HFFc6 (cell line): ENCODE data around the gene PAPPA. TPM values are rescaled to one million over a fixed set of nuclear protein-coding genes. Genes with fewer than 3 reads are reported as not detected.

Source experiments
- DNase-seq: peaks from one replicate; pipeline ENCODE4 v3.0.0-alpha.2; 2018
- H3K27ac Mint-ChIP-seq: 2 replicates; pipeline ENCODE4 v1.8.0; 2020; ENCODE audit warnings: mild to moderate bottlenecking, mixed read lengths
- H3K27me3 Mint-ChIP-seq: 2 replicates; pipeline ENCODE4 v1.8.0; 2021; ENCODE audit warnings: mild to moderate bottlenecking, moderate library complexity, mixed read lengths; ENCODE audit not compliant: insufficient read depth
- H3K36me3 Mint-ChIP-seq: 2 replicates; pipeline ENCODE4 v1.8.0; 2021; ENCODE audit warnings: low read depth, mixed read lengths
- H3K4me1 Mint-ChIP-seq: 2 replicates; pipeline ENCODE4 v1.8.0; 2020; ENCODE audit warnings: low read depth, mixed read lengths
- H3K4me3 Mint-ChIP-seq: 2 replicates; pipeline ENCODE4 v1.8.0; 2020; ENCODE audit warnings: mild to moderate bottlenecking, moderate library complexity, mixed read lengths
- H3K9me3 Mint-ChIP-seq: 2 replicates; pipeline ENCODE4 v1.8.0; 2020; ENCODE audit warnings: mild to moderate bottlenecking, mixed read lengths
- CTCF ChIP-seq: fragments of 200-600 bp; sonication (generic); IDR thresholded peaks from 2 replicates; pipeline ENCODE4 v1.5.0; 2021; ENCODE audit warnings: antibody characterized with exemption, mild to moderate bottlenecking
- total RNA-seq, 6 experiments: library from RNA; stranded (reverse); fragmentation: NEBNext Ultra II Directional; extraction: Animal tissue kit (Norgen Biotek cat#: 25700); gene quantifications; 2 replicates in 1 of 6; 3 replicates in 5 of 6; pipeline ENCODE4 v1.2.3, GENCODE V29; 2021

The PAPPA gene
- total RNA-seq, 6 experiments from 2014 or later = 8.2 to 13.2 (median 12.3) TPM

GRCh38 chr9:116360989-116361388 lies 207.4 kb downstream of the PAPPA start:
- Mint-ChIP-seq H3K36me3 (peaks cover under 1% of the 10 kb centered on the region; the same call in 1 of the 2 replicates), H3K4me1 (peaks cover 5% of the 10 kb centered on the region), H3K27ac (no peak overlapping the region), H3K4me3 (no peak overlapping the region), H3K9me3 (no peaks in the 10 kb centered on the region), H3K27me3 (peaks cover 1% of the 10 kb centered on the region; the same call in 1 of the 2 replicates)
- TF ChIP-seq CTCF = no peak
- DNase-seq = no peak

- Mint-ChIP-seq H3K27me3 (peaks cover 1% of the 10 kb centered on the region; the same call in 1 of the 2 replicates), H3K4me3 (no peak overlapping the region), H3K9me3 (no peaks in the 10 kb centered on the region), H3K27ac (no peak overlapping the region), H3K4me1 (peaks cover 5% of the 10 kb centered on the region), H3K36me3 (no peaks in the 10 kb centered on the region)
- no peak for DNase-seq
- no peak for TF ChIP-seq CTCF
Measured at GRCh38 chr9:116361547-116361946, 208.0 kb downstream of the PAPPA start.

GRCh38 chr9:116362493-116362892 lies 208.9 kb downstream of the PAPPA start:
- Mint-ChIP-seq H3K9me3 (no peaks in the 10 kb centered on the region), H3K4me3 (no peak overlapping the region), H3K4me1 (peaks cover 5% of the 10 kb centered on the region), H3K27me3 (peaks cover 1% of the 10 kb centered on the region; the same call in 1 of the 2 replicates), H3K27ac (no peak overlapping the region), H3K36me3 (no peaks in the 10 kb centered on the region)
- DNase-seq = no peak
- no peak for TF ChIP-seq CTCF

GRCh38 chr9:116365056-116365471 lies 211.5 kb downstream of the PAPPA start:
- H3K9me3 Mint-ChIP-seq = no peaks in the 10 kb centered on the region
- TF ChIP-seq CTCF = peak; percentile 42

GRCh38 chr9:116366241-116366640 lies 212.7 kb downstream of the PAPPA start:
- no peak overlapping the region for H3K4me3 Mint-ChIP-seq
- DNase-seq = no peak
- TF ChIP-seq CTCF = no peak
- H3K27ac Mint-ChIP-seq = no peak overlapping the region
- H3K4me1 Mint-ChIP-seq = no peaks in the 10 kb centered on the region
- no peaks in the 10 kb centered on the region for H3K9me3 Mint-ChIP-seq
- peaks cover 6% of the 10 kb centered on the region; the same call in 1 of the 2 replicates for H3K36me3 Mint-ChIP-seq
- H3K27me3 Mint-ChIP-seq = peaks cover 1% of the 10 kb centered on the region; the same call in 1 of the 2 replicates

More at GRCh38 chr9:116365056-116365471, 211.5 kb downstream of the PAPPA start:
- Mint-ChIP-seq H3K4me1 (no peaks in the 10 kb centered on the region), H3K27ac (peak overlapping the region; percentile 19; the same call in 1 of the 2 replicates), H3K4me3 (no peak overlapping the region), H3K36me3 (peaks cover 6% of the 10 kb centered on the region; the same call in 1 of the 2 replicates), H3K27me3 (peaks cover 1% of the 10 kb centered on the region; the same call in 1 of the 2 replicates)
- peak; percentile 55 for DNase-seq
